Fibroblast of pulmonary artery (primary cell): Measurements from ENCODE around the gene ERRFI1.

ENCODE experiments used
- DNase-seq: peaks from one replicate; pipeline ENCODE4 v3.0.0-alpha.2; 2010; ENCODE audit warnings: low read depth
- H3K4me3 ChIP-seq: replicated peaks from 2 replicates; pipeline ENCODE4 v1.5.1; 2011; ENCODE audit warnings: low read depth, mild to moderate bottlenecking, control low read depth, low read length, moderate library complexity
- TF ChIP-seq, protein P1 (sequence below): IDR thresholded peaks from 2 replicates; pipeline ENCODE4 v1.5.1; 2011; ENCODE audit warnings: mild to moderate bottlenecking, control low read depth, low read length, inconsistent platforms; ENCODE audit errors: missing control alignments

ERRFI1 gene

DNA sequence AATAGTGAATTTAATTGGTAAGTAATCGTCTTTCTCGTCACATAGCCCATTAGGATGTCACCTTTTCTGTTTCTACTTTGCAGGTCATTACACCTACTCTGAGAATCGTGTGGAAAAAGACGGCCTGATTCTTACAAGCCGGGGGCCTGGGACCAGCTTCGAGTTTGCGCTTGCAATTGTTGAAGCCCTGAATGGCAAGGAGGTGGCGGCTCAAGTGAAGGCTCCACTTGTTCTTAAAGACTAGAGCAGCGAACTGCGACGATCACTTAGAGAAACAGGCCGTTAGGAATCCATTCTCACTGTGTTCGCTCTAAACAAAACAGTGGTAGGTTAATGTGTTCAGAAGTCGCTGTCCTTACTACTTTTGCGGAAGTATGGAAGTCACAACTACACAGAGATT is 41.3 kb downstream of the ERRFI1 start:
- no peak overlapping the region for H3K4me3 ChIP-seq
- DNase-seq, result no peak

DNA sequence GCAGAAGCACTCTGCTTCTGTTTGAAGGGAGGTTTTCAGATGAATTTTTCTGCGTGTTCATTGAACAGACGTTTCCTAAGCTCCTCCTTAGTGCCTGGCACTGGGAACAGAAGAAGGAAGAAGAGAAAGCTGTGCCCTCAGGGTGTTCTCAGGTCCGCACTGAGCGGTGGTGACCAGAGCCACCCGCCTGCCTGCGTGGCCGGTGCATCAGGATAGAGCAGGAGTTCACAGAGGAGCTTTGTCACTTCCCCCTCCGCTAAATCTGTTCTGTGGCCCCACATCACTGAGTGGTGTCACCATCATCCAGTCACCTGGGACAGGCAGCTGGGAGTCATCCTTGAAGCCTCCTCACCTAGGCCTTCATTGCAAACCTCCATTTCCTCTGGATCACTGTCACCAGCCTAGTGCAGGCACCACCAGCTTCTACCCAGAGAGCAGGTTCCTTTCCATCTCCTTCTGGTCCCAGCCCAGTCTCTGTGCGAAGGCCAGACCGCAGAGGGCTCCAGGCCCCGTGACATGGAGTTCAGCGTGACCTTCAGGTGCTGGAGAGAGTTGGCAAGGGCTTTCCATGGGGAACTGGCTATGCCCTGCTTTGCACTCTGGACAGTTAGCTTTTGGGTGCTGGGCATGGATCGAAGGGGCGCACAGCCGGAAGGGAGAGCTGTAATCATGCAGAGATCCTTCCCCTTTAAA is 42.9 kb downstream of the ERRFI1 start:
- no peak overlapping the region for H3K4me3 ChIP-seq
- TF ChIP-seq, protein P1, sequence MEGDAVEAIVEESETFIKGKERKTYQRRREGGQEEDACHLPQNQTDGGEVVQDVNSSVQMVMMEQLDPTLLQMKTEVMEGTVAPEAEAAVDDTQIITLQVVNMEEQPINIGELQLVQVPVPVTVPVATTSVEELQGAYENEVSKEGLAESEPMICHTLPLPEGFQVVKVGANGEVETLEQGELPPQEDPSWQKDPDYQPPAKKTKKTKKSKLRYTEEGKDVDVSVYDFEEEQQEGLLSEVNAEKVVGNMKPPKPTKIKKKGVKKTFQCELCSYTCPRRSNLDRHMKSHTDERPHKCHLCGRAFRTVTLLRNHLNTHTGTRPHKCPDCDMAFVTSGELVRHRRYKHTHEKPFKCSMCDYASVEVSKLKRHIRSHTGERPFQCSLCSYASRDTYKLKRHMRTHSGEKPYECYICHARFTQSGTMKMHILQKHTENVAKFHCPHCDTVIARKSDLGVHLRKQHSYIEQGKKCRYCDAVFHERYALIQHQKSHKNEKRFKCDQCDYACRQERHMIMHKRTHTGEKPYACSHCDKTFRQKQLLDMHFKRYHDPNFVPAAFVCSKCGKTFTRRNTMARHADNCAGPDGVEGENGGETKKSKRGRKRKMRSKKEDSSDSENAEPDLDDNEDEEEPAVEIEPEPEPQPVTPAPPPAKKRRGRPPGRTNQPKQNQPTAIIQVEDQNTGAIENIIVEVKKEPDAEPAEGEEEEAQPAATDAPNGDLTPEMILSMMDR, result no peak
- DNase-seq, result no peak

More for the DNA sequence above, 41.3 kb downstream of the ERRFI1 start:
- TF ChIP-seq, protein P1, result no peak

DNA sequence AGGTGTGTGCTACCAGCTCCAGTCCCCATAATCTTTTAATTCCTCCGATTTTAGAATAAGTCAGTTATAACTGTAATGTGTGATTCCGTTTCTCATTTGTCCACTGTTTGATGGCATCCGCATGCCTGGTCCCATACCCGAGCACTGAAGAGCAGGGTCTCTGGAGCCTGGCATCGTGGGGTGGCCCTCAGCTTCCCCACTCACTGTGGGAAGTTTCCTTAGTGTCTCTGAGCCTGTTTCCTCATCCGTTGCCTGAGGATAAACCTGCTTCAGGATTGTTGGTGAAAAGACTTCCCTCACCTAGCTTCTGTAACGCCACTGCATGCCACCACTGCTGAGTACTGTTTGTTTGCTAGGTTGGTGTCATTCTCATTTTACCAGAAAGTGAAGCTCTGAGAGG is 45.1 kb downstream of the ERRFI1 start:
- TF ChIP-seq, protein P1, result no peak
- DNase-seq, result no peak
- H3K4me3 ChIP-seq, result no peak overlapping the region

GRCh38 chr1:7975212-7975865 is 50.8 kb downstream of the ERRFI1 start:
- no peak overlapping the region for H3K4me3 ChIP-seq
- DNase-seq, result peak; percentile 85
- TF ChIP-seq, protein P1, result peak; percentile 99

DNA sequence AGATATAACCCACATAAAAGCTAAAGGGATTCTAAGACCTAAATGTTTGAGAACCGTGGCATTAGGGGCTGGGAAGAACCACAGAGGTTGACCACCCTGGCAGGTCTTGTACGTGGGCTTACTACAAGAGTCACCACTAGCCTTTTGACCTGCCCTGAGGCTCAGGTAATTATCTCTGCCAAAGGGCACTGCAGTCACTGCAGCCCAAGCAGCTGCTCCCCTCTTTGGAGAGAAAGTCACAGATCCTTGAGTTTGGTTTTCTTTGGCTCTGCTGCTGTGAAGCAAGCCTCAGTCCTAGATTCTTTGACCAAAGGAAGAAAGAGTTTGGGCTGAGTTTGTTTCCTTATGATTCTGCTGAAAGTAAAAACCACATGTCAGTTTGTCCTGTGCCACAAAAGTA is 53.0 kb downstream of the ERRFI1 start:
- no peak for DNase-seq
- TF ChIP-seq, protein P1, result no peak
- no peak overlapping the region for H3K4me3 ChIP-seq

- no peak overlapping the region for H3K4me3 ChIP-seq
- no peak for DNase-seq
- TF ChIP-seq, protein P1, result no peak
Observed at GRCh38 chr1:7972285-7972684, 53.8 kb downstream of the ERRFI1 start.
